ENCODE data around the gene ARHGEF11.

The ARHGEF11 gene

DNA sequence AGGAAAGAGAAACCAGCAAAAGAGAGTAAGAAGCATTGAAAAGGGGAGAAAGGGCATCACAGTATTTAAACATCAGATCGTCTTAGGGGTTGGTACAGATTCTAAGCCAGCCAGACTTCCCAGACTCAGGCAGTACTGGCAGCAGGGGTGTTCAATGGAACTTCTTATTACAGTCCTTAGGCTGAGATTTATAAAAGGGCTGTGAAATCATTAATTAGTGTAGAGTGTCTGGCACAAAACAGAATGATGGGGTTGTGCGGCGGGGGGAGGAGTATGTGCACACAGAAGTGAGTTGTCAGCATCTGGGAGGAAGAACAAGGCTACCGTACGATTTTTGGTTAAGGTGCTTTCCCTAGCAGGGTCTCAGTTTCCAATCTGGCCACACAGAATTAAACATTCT is 38.2 kb downstream of the ARHGEF11 start:
- Histone ChIP-seq H3K79me1 (ENCODE audit: low read depth, low read length) (no peaks in the 10 kb centered on the region), H4K91ac (ENCODE audit: low read depth, low read length, poor library complexity) (no peak overlapping the region), H3K36me3 (replicated peaks in 1 of 2; ENCODE audit: control insufficient read depth in 2 of 2, insufficient read depth in 2 of 2, low read length in 2 of 2) (no peaks in the 10 kb centered on the region), H4K8ac (ENCODE audit: low read depth, low read length) (no peak overlapping the region), H2AFZ (ENCODE audit: low read length) (no peak overlapping the region), H3K23ac (ENCODE audit: low read depth, low read length, poor library complexity) (no peak overlapping the region), H3K4ac (ENCODE audit: low read length) (no peak overlapping the region), H3K4me3 (ENCODE audit: low read length in 2 of 2) (no peak overlapping the region), H3K18ac (ENCODE audit: low read length) (no peak overlapping the region), H2BK12ac (ENCODE audit: low read length) (no peak overlapping the region), H2BK120ac (ENCODE audit: low read depth, low read length) (no peak overlapping the region), H3K14ac (ENCODE audit: low read length) (no peak overlapping the region), H2AK5ac (ENCODE audit: low read depth, low read length) (no peak overlapping the region), H2BK15ac (ENCODE audit: low read length) (no peak overlapping the region), H3K9ac (ENCODE audit: low read depth, low read length, poor library complexity) (no peak overlapping the region), H3K27ac (replicated peaks; ENCODE audit: low read length) (no peak overlapping the region), H2BK5ac (ENCODE audit: low read length) (no peak overlapping the region), H3K4me1 (ENCODE audit: control insufficient read depth in 2 of 2, insufficient read depth in 1 of 2, low read depth in 1 of 2, low read length in 2 of 2) (peaks cover 9 to 10% of the 10 kb centered on the region in 2 donors), H3K4me2 (ENCODE audit: insufficient read depth, low read length, poor library complexity, severe bottlenecking) (no peak overlapping the region), H3K27me3 (ENCODE audit: control insufficient read depth in 3 of 3, insufficient read depth in 3 of 3, low read depth in 1 of 3, low read length in 3 of 3) (no peaks in the 10 kb centered on the region), H3K9me3 (replicated peaks in 1 of 2; ENCODE audit: control insufficient read depth in 2 of 2, insufficient read depth in 1 of 2, low read depth in 1 of 2, low read length in 2 of 2) (peaks cover 0 to 7% of the 10 kb centered on the region in 2 donors)
- no CpG with 5 or more reads among the region's 5 CpGs for WGBS, 2 donors (ENCODE audit: extremely low coverage in 2 of 2, insufficient read length in 2 of 2, insufficient replicate concordance in 1 of 2)
- DNase-seq (ENCODE audit: low spot score), result no peak

DNA sequence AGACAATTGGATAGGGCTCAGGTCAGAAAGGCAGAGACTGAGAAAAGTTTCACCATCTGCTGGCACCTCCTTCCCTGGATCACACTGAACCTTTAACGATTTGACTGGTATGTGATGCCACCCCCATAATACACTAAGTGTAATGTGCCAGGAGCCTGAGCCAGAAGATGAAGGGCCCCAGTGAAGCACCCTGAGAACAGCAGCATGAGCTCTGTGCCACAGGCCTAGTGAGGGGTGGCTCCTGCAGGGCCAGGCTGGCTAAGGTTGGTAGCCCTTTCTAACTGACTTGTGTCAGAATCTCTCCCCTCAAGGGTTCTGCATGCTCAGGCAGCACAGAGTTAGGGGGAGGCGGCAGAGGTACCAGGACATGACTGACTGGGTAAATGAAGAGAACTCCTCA is 38.9 kb downstream of the ARHGEF11 start:
- H3K27me3 ChIP-seq (ENCODE audit: control insufficient read depth in 3 of 3, insufficient read depth in 3 of 3, low read depth in 1 of 3, low read length in 3 of 3), result no peaks in the 10 kb centered on the region
- H3K9ac ChIP-seq (ENCODE audit: low read depth, low read length, poor library complexity), result no peak overlapping the region
- H3K4ac ChIP-seq (ENCODE audit: low read length), result no peak overlapping the region
- peaks cover 9 to 10% of the 10 kb centered on the region in 2 donors for H3K4me1 ChIP-seq (ENCODE audit: control insufficient read depth in 2 of 2, insufficient read depth in 1 of 2, low read depth in 1 of 2, low read length in 2 of 2)
- H2AK5ac ChIP-seq (ENCODE audit: low read depth, low read length), result no peak overlapping the region
- H4K8ac ChIP-seq (ENCODE audit: low read depth, low read length), result no peak overlapping the region
- DNase-seq (ENCODE audit: low spot score), result no peak
- peaks cover 0 to 3% of the 10 kb centered on the region in 2 donors for H3K9me3 ChIP-seq (replicated peaks in 1 of 2; ENCODE audit: control insufficient read depth in 2 of 2, insufficient read depth in 1 of 2, low read depth in 1 of 2, low read length in 2 of 2)
- H2BK12ac ChIP-seq (ENCODE audit: low read length), result no peak overlapping the region
- H3K27ac ChIP-seq (replicated peaks; ENCODE audit: low read length), result no peak overlapping the region
- H3K4me2 ChIP-seq (ENCODE audit: insufficient read depth, low read length, poor library complexity, severe bottlenecking), result no peak overlapping the region
- no peaks in the 10 kb centered on the region for H3K36me3 ChIP-seq (replicated peaks in 1 of 2; ENCODE audit: control insufficient read depth in 2 of 2, insufficient read depth in 2 of 2, low read length in 2 of 2)
- H2BK120ac ChIP-seq (ENCODE audit: low read depth, low read length), result no peak overlapping the region
- H3K18ac ChIP-seq (ENCODE audit: low read length), result no peak overlapping the region
- no peak overlapping the region for H3K14ac ChIP-seq (ENCODE audit: low read length)
- H2AFZ ChIP-seq (ENCODE audit: low read length), result no peak overlapping the region
- H2BK5ac ChIP-seq (ENCODE audit: low read length), result no peak overlapping the region
- no peak overlapping the region for H2BK15ac ChIP-seq (ENCODE audit: low read length)
- H3K79me1 ChIP-seq (ENCODE audit: low read depth, low read length), result no peaks in the 10 kb centered on the region
- no peak overlapping the region for H4K91ac ChIP-seq (ENCODE audit: low read depth, low read length, poor library complexity)
- no peak overlapping the region for H3K4me3 ChIP-seq (ENCODE audit: low read length in 2 of 2)
- WGBS, 2 donors (ENCODE audit: extremely low coverage in 2 of 2, insufficient read length in 2 of 2, insufficient replicate concordance in 1 of 2), result no CpG with 5 or more reads among the region's 2 CpGs
- H3K23ac ChIP-seq (ENCODE audit: low read depth, low read length, poor library complexity), result no peak overlapping the region

DNA sequence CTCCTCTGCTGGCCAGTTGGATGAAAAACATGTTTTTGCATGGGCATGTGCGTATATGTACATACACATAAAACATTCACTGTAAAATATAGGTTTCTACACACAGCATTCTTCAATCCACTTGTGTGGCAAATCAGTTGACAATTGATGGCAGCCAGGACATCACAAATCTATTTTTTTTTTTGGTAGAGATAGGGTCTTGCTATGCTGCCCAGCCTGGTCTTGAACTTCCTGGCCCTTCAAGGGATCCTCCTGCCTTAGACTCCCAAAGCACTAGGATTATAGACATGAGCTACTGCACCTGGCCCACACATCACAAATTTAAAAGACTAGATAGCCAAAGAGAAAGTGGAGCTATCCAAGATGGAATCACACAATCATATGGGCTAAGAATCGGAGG is 39.6 kb downstream of the ARHGEF11 start:
- no peak overlapping the region for H4K8ac ChIP-seq (ENCODE audit: low read depth, low read length)
- no peak overlapping the region for H2AFZ ChIP-seq (ENCODE audit: low read length)
- H2AK5ac ChIP-seq (ENCODE audit: low read depth, low read length), result no peak overlapping the region
- no peaks in the 10 kb centered on the region for H3K36me3 ChIP-seq (replicated peaks in 1 of 2; ENCODE audit: control insufficient read depth in 2 of 2, insufficient read depth in 2 of 2, low read length in 2 of 2)
- no peak overlapping the region for H2BK12ac ChIP-seq (ENCODE audit: low read length)
- no peak overlapping the region for H3K14ac ChIP-seq (ENCODE audit: low read length)
- H3K18ac ChIP-seq (ENCODE audit: low read length), result no peak overlapping the region
- no peak overlapping the region for H2BK5ac ChIP-seq (ENCODE audit: low read length)
- H3K9me3 ChIP-seq (replicated peaks in 1 of 2; ENCODE audit: control insufficient read depth in 2 of 2, insufficient read depth in 1 of 2, low read depth in 1 of 2, low read length in 2 of 2), result no peaks in the 10 kb centered on the region
- H3K79me1 ChIP-seq (ENCODE audit: low read depth, low read length), result peaks cover 3% of the 10 kb centered on the region
- H2BK15ac ChIP-seq (ENCODE audit: low read length), result no peak overlapping the region
- no peak overlapping the region for H3K23ac ChIP-seq (ENCODE audit: low read depth, low read length, poor library complexity)
- H3K4me2 ChIP-seq (ENCODE audit: insufficient read depth, low read length, poor library complexity, severe bottlenecking), result no peak overlapping the region
- no peak for DNase-seq (ENCODE audit: low spot score)
- peaks cover 9 to 10% of the 10 kb centered on the region in 2 donors for H3K4me1 ChIP-seq (ENCODE audit: control insufficient read depth in 2 of 2, insufficient read depth in 1 of 2, low read depth in 1 of 2, low read length in 2 of 2)
- H3K4me3 ChIP-seq (ENCODE audit: low read length in 2 of 2), result no peak overlapping the region
- H4K91ac ChIP-seq (ENCODE audit: low read depth, low read length, poor library complexity), result no peak overlapping the region
- no peak overlapping the region for H3K9ac ChIP-seq (ENCODE audit: low read depth, low read length, poor library complexity)
- no CpG with 5 or more reads among the region's 2 CpGs for WGBS, 2 donors (ENCODE audit: extremely low coverage in 2 of 2, insufficient read length in 2 of 2, insufficient replicate concordance in 1 of 2)
- H3K27me3 ChIP-seq (ENCODE audit: control insufficient read depth in 3 of 3, insufficient read depth in 3 of 3, low read depth in 1 of 3, low read length in 3 of 3), result no peaks in the 10 kb centered on the region
- no peak overlapping the region for H2BK120ac ChIP-seq (ENCODE audit: low read depth, low read length)
- H3K4ac ChIP-seq (ENCODE audit: low read length), result no peak overlapping the region
- no peak overlapping the region for H3K27ac ChIP-seq (replicated peaks; ENCODE audit: low read length)

DNA sequence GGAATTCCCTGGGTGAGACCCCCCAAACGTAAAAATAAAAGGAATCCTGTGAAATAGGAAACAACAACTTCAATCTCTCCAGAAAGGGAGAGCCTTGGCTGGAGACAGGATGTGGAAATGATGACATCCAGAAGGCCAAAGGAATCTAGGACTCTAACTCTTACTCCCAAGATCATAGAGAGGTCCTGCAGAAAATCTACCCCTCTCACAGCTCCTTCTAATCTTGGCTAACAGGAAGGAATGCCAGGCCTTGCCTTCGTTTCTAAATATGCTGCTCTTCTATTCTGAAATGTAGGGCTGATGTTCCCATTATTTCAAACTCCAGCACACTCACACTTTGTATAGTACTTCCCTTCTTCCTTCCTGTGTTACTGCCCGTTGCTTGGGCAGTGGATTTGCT is 40.7 kb downstream of the ARHGEF11 start:
- no peak overlapping the region for H3K9ac ChIP-seq (ENCODE audit: low read depth, low read length, poor library complexity)
- H2AFZ ChIP-seq (ENCODE audit: low read length), result no peak overlapping the region
- peaks cover 9 to 10% of the 10 kb centered on the region in 2 donors for H3K4me1 ChIP-seq (ENCODE audit: control insufficient read depth in 2 of 2, insufficient read depth in 1 of 2, low read depth in 1 of 2, low read length in 2 of 2)
- no peaks in the 10 kb centered on the region for H3K9me3 ChIP-seq (replicated peaks in 1 of 2; ENCODE audit: control insufficient read depth in 2 of 2, insufficient read depth in 1 of 2, low read depth in 1 of 2, low read length in 2 of 2)
- H2BK15ac ChIP-seq (ENCODE audit: low read length), result no peak overlapping the region
- H3K18ac ChIP-seq (ENCODE audit: low read length), result no peak overlapping the region
- H3K36me3 ChIP-seq (replicated peaks in 1 of 2; ENCODE audit: control insufficient read depth in 2 of 2, insufficient read depth in 2 of 2, low read length in 2 of 2), result no peaks in the 10 kb centered on the region
- H3K23ac ChIP-seq (ENCODE audit: low read depth, low read length, poor library complexity), result no peak overlapping the region
- no peak overlapping the region for H3K4me3 ChIP-seq (ENCODE audit: low read length in 2 of 2)
- no peak overlapping the region for H2BK5ac ChIP-seq (ENCODE audit: low read length)
- no peak overlapping the region for H3K4me2 ChIP-seq (ENCODE audit: insufficient read depth, low read length, poor library complexity, severe bottlenecking)
- H3K14ac ChIP-seq (ENCODE audit: low read length), result no peak overlapping the region
- H4K8ac ChIP-seq (ENCODE audit: low read depth, low read length), result no peak overlapping the region
- WGBS, 2 donors (ENCODE audit: extremely low coverage in 2 of 2, insufficient read length in 2 of 2, insufficient replicate concordance in 1 of 2), result no CpG with 5 or more reads among the region's 3 CpGs
- H3K27me3 ChIP-seq (ENCODE audit: control insufficient read depth in 3 of 3, insufficient read depth in 3 of 3, low read depth in 1 of 3, low read length in 3 of 3), result no peaks in the 10 kb centered on the region
- H4K91ac ChIP-seq (ENCODE audit: low read depth, low read length, poor library complexity), result no peak overlapping the region
- H2BK120ac ChIP-seq (ENCODE audit: low read depth, low read length), result no peak overlapping the region
- no peak overlapping the region for H2BK12ac ChIP-seq (ENCODE audit: low read length)
- no peak overlapping the region for H3K4ac ChIP-seq (ENCODE audit: low read length)
- peaks cover 7% of the 10 kb centered on the region for H3K79me1 ChIP-seq (ENCODE audit: low read depth, low read length)
- no peak for DNase-seq (ENCODE audit: low spot score)
- no peak overlapping the region for H2AK5ac ChIP-seq (ENCODE audit: low read depth, low read length)
- H3K27ac ChIP-seq (replicated peaks; ENCODE audit: low read length), result no peak overlapping the region

All from neuronal stem cell (in vitro differentiated cells).